GM21717 (cell line): ENCODE data around the gene SRPX.

Experiments
- ATAC-seq: cut with Tn5 transposase; IDR thresholded peaks from one replicate; pipeline ENCODE4 v1.9.1; 2021; ENCODE audit warnings: mild to moderate bottlenecking, moderate library complexity; ENCODE audit not compliant: unreplicated experiment

The SRPX gene

DNA sequence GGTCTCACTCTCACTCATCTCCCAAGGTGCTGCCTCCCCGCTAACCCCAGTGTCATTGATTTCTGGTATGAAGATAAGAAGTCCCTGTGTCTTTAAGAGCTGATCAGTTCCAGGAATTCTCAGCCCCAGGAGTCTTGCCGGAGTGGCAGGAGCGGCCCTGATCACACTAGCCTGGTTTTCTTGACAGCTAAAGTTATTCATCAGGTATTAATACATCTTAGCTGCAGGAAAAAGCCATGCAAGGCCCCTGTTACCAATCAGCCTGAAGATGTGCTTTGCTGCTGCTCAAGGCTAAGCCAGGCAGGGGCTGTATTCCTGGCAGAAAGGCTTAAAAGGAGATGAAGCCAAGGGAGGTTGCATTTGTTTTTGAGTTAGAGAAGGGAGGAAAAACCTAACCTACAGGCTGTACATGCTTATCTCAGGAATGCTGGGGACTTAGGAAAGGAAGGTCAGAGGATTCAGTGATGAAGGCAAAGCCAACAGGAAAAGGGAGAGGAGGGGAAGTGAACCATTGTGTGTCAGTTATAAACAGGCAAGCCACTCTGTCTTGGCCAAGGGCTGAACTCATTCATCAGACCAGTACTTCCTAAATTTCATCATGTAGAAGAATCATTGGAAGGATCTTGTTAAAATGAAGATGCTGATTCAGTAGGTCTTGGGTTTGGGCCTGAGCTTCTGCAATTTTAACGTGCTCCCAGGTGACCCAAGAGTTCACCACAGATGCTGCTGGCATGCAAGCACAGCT lies 8.6 kb downstream of the SRPX start:
- ATAC-seq = no peak

DNA sequence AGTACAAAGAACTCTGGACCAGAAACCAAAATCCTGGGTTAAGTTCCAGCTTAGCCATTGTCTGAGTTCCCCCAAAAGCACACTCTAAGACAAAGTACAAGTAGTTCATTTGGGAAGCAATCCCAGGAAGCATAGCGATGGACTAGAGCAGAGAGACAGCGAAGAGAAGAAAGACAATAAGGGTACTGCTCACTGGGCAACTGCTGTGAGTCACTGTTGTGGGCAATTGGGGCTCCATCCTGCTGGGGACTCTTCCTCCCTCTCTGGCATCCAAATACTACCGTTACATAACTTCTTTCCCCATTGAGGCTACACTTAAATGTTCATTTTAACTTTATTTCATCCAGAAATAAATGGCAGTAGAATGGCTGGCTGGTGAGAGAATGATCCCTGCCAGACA lies 14.1 kb downstream of the SRPX start:
- ATAC-seq = no peak

- ATAC-seq = no peak
These were observed 14.6 kb downstream of the SRPX start for GRCh38 chrX:38206036-38206435.

- ATAC-seq = no peak
These were observed 15.6 kb downstream of the SRPX start for GRCh38 chrX:38205039-38205438.

- ATAC-seq = no peak
These were observed 28.5 kb downstream of the SRPX start for GRCh38 chrX:38192007-38192810.

GRCh38 chrX:38189431-38190250 lies 31.0 kb downstream of the SRPX start:
- no peak for ATAC-seq

GRCh38 chrX:38183596-38183995 lies 37.1 kb downstream of the SRPX start:
- no peak for ATAC-seq

DNA sequence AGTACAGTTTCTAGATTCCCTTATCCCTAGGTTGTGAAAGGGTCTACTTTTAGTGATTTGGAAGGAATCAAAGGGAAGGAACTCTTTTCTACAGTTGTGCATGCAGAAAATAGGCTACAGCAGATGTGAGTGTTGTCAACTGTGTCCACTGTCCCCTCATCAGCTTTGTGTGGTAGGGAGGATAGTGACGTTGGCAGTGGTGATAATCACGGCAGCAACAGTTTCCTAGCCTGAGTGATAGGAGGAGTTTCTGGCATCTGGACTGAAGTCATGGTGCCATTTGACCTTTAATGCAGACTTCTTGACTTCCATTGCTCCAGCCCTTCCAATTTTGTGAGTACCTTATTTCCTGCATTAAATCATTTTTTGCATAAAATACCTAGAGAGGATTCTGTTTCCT lies 39.3 kb downstream of the SRPX start:
- ATAC-seq = no peak

GRCh38 chrX:38178396-38178795 lies 42.3 kb downstream of the SRPX start:
- ATAC-seq = no peak

DNA sequence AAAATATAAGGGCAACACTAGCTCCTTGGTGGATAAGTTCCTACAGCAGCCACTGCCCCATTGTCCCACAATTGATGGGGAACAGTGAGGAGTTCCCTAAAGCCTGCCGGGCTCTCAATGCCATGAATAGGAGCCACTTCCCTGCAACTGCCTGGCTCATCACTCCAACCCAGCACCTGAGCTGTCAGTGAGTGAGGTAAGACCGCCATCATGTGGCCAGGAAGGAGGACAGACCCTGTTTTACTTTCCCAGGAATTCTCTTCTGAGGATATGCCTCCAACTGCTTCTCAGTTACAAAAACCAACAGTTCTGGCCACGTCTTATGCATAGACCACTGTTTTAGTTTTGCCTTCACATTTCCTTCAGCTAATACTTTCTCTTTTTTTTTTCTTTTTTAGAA lies 45.5 kb downstream of the SRPX start:
- no peak for ATAC-seq

DNA sequence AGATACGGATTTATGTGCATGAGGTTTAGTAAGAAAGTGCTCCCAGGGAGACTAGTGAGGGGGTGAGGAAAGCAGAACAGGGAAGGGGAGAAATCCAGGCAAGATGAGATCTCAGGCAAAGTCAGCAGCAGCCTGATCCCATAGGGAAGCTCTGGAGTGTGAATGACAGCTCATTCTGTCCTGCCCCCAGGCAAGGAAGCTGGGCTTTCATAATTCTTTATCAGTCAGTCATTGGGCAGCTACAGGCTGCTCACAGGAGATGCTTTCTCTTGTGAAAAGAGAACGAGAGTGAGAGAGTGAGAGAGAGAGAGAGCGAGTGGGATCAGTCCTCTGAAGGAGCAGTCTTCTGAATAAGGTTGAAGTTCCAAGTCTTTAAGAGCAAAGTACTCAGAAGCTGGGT lies 48.1 kb downstream of the SRPX start:
- ATAC-seq = no peak

DNA sequence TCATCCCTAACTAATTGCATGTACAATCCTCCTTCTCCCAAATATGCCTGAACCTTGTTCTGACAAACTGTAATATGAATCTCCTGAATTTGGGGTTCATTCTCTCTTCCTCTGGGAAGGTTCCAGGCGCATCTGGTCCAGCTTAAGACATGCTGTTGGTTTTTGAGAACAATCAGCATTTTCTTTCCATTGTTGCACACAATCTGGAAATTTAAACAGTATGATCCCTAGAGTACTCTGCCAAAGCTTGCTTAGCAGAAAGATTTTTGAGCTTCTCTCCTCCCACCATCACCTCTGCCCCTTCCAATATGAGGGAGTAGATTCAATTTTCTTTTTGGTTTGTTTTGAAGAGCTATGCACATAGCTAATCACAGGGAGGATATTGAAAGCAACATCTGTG lies 50.1 kb downstream of the SRPX start:
- ATAC-seq = no peak

DNA sequence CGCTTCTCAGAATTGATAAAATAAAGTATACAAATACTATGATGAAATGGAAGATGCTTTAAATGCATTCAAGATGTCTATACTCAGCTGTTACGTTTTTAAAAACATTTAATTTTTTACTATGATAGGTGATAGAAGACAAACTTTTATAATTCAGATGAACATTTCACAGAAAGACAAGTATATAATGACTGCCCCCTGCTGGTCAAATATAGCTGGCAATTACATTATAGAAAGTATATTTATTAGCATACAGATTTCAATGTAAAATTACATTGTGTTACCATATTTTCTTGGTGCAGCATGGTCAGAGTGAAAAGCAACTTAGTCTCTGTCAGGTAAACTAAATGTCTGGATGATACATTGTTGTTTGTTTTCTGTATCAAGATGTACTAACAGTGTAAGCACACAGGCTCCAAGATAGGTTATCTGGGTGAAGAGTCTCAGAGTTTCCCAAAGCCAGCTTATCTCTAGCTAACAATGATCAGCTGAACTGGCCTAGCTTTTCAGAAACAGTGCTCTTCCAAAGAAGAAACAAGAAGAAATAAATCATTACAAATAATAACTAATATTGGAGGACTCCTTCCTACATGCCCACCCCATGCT lies 54.1 kb downstream of the SRPX start:
- ATAC-seq = no peak

GRCh38 chrX:38165023-38165422 lies 55.6 kb downstream of the SRPX start:
- no peak for ATAC-seq

DNA sequence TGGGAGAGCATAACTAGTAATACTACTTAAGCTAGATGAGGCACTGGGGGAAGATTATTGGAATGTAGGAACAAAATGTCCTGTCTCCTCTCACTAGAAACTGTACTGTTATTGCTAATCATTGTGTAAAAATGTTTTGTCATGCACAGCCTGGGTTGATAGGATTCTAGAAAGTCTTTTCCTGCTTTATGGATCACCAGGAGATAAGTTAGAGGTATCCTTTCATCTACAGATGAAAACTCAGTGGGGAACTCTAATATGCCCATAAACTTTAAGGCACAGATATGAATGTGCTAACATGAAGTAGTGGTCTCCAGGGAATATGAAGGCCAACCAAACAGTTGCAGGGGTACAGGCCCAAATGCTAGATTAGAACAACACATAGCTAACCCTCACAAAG lies 57.5 kb downstream of the SRPX start:
- no peak for ATAC-seq

DNA sequence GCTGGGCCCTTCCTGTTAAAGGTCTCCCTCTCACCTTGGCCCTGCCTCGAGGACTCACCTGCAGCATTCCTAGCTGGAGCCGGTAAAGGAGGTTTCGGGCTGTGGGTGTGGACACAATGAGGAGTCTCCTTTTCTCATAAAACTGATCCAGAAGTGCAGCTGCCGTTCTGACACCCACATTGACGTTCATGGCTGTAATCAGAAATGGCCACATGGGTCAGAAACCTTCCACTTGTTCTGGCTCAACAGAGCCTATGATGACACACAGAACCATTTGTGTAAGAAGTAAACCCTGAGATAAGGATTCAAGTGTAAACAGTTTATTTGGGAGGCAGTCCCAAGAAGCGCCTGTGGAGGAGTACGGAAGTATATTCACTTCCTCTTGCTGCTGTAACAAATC lies 63.8 kb downstream of the SRPX start:
- ATAC-seq = no peak

- ATAC-seq = no peak
These were observed 65.9 kb downstream of the SRPX start for GRCh38 chrX:38154818-38155217.

GRCh38 chrX:38154340-38154739 lies 66.3 kb downstream of the SRPX start:
- no peak for ATAC-seq

DNA sequence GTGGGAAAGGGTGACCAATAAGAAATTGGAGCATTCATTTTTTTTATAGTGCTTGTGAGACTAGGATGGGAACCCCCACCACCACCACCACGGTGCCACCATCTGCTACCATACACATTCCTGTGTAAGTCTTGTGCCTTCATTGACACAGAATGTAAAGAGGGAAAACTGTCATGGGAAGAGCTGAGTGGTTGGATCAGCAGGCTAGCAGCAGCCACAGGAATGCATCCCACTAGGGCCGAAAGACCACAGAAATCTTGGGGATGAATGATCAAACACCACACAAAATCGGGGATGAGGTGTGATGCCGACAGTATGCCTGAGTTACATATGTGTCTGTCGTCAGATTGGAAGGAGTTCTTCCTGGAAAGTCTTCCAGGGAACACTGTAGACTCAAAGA lies 69.2 kb downstream of the SRPX start:
- no peak for ATAC-seq

DNA sequence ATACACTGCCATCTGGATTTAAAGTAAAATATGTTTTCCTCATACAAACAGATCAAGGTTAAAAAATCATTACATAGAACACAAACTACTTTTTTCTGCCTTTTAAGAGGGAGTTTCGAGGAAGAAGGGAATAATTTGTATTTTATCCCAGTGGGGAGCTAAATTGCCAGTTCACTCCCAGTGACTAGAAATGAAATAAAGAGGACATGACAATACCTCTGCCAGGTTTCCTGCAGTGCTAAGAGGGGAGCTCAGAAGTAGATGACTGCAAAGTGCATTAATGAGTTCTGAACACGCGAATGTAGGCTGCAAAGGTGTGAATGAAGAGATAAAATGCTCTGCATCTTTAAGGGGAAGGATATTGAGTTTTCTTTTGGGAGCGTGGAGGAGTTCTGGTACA lies 69.7 kb downstream of the SRPX start:
- no peak for ATAC-seq

GRCh38 chrX:38149016-38149415 lies 71.7 kb downstream of the SRPX start:
- no peak for ATAC-seq
